SK-N-SH treated with all-trans-retinoic acid at 6 μM for 48 hours (cell line): ENCODE measurements around the gene AUH.

Experiments used
- CSDC2 ChIP-seq: fragments of 250-450 bp; sonication (Bioruptor Pico); IDR thresholded peaks from 2 replicates; pipeline ENCODE4 v1.5.0; 2020; ENCODE audit warnings: mild to moderate bottlenecking, moderate library complexity
- ISL1 ChIP-seq: fragments of 250-450 bp; sonication (Bioruptor Pico); IDR thresholded peaks from 2 replicates; pipeline ENCODE4 v2.1.2; 2022; ENCODE audit warnings: mild to moderate bottlenecking, moderate library complexity
- PPARA ChIP-seq: fragments of 250-450 bp; sonication (Bioruptor Pico); IDR thresholded peaks from 2 replicates; pipeline ENCODE4 v1.5.0; 2020; ENCODE audit warnings: mild to moderate bottlenecking, borderline replicate concordance
- ZFP3 ChIP-seq: fragments of 250-450 bp; sonication (Bioruptor Pico); IDR thresholded peaks from 2 replicates; pipeline ENCODE4 v1.5.0; 2020; ENCODE audit warnings: mild to moderate bottlenecking, moderate library complexity
- ZNF565 ChIP-seq: fragments of 450-650 bp; formaldehyde crosslinking; conservative IDR thresholded peaks from 2 replicates; pipeline ENCODE4 v1.5.0; 2020; ENCODE audit warnings: low read depth, mild to moderate bottlenecking, moderate library complexity
- TF ChIP-seq, protein P1 (sequence below): fragments of 250-450 bp; sonication (Bioruptor Pico); IDR thresholded peaks from 2 replicates; pipeline ENCODE4 v1.5.0; 2020; ENCODE audit warnings: mild to moderate bottlenecking, moderate library complexity

DNA sequence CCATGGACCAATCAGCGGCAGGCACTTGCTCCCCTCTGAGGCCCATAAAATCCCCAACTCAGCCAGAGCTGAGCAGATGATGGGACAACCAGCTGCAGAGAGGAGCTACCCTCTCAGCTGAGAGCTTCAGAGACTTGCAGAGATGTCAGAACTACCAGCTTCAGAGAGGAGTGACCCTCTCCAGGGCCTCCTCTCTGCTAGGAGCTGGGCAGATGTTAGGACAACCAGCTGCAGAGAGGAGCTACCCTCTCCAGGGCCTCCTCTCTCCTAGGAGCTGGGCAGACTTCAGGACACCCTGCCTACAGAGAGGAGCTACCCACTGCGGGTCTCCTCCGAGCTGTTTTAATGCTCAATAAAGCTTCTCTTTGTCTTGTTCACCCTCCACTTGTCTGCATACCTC is 3.0 kb upstream of the AUH start:
- no peak for TF ChIP-seq ISL1 (CRISPR knock-in tag)
- TF ChIP-seq ZNF565 (CRISPR knock-in tag) = no peak
- no peak for TF ChIP-seq PPARA (CRISPR knock-in tag)
- TF ChIP-seq CSDC2 (CRISPR knock-in tag) = no peak
- TF ChIP-seq ZFP3 (CRISPR knock-in tag) = no peak
- TF ChIP-seq, protein P1, sequence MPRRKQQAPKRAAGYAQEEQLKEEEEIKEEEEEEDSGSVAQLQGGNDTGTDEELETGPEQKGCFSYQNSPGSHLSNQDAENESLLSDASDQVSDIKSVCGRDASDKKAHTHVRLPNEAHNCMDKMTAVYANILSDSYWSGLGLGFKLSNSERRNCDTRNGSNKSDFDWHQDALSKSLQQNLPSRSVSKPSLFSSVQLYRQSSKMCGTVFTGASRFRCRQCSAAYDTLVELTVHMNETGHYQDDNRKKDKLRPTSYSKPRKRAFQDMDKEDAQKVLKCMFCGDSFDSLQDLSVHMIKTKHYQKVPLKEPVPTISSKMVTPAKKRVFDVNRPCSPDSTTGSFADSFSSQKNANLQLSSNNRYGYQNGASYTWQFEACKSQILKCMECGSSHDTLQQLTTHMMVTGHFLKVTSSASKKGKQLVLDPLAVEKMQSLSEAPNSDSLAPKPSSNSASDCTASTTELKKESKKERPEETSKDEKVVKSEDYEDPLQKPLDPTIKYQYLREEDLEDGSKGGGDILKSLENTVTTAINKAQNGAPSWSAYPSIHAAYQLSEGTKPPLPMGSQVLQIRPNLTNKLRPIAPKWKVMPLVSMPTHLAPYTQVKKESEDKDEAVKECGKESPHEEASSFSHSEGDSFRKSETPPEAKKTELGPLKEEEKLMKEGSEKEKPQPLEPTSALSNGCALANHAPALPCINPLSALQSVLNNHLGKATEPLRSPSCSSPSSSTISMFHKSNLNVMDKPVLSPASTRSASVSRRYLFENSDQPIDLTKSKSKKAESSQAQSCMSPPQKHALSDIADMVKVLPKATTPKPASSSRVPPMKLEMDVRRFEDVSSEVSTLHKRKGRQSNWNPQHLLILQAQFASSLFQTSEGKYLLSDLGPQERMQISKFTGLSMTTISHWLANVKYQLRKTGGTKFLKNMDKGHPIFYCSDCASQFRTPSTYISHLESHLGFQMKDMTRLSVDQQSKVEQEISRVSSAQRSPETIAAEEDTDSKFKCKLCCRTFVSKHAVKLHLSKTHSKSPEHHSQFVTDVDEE (CRISPR knock-in tag) = no peak
